Myocyte (in vitro differentiated cells): Measurements from ENCODE around the gene TSPAN8. TPM values are rescaled to one million over a fixed set of nuclear protein-coding genes. Genes with fewer than 3 reads are reported as not detected.
"Not testable (repeated sequence)": the region's sequence is repeated elsewhere in the genome, so short reads cannot be mapped to it uniquely, and the experiment has no call there.

Source experiments
- DNase-seq: peaks from one replicate; pipeline ENCODE4 v3.0.0-alpha.2; 2012; ENCODE audit warnings: low read depth
- total RNA-seq: library from RNA; depleted of rRNA; stranded (reverse); fragments of >200 nt; gene quantifications from 2 replicates; pipeline ENCODE4 v1.2.3, GENCODE V29; 2014

Gene TSPAN8
- total RNA-seq, 1 donor from 2014 or later: not detected

DNA sequence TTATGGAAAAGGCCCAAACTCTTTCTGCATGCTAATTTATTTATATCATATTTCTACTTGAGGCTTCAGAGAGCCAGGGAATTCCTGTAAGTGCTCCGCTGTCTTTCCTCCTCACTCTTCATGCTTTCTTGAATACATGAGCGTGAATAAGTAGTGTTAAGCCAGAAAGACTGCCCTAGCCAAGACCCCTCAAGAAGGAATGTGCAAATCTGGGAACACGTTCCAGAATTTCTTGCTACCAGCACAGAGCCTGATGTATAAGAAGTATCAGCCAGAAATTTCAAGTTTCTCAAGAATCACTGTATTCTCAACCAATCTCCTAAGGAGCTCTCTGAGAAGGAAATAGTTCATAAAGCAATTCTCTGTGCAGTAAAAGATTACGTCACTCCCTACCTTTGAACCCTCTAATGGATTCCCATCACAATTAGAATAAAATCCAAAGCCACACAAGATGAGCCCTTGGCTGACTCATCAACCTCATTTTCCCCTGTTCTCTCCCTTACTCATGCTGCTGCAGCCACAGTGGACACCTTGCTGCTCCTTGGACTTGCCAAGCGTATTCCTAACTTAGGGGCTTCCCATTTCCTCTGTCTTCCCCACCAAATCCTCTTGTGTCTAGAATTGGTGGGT is 6.9 kb upstream of the TSPAN8 start:
- DNase-seq: no peak

DNA sequence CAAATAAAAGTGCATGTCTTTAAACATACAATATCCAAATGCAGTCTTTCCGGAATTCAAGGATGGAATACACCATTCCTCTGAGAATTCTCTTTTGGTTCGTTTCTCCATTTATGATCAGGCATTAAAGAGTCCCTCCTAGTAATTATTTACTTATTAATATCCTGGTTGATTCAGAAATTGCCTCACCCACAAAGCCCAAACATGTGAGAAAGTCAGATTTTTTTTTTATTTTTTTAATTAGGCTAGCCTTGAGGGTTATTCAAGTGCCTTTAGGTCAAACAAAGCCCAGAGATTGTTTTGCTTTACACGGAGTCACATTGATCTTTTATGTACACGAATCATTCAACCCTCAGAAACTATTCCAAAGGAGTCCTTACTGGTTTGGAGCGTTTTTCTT is 6.4 kb upstream of the TSPAN8 start:
- DNase-seq: no peak

DNA sequence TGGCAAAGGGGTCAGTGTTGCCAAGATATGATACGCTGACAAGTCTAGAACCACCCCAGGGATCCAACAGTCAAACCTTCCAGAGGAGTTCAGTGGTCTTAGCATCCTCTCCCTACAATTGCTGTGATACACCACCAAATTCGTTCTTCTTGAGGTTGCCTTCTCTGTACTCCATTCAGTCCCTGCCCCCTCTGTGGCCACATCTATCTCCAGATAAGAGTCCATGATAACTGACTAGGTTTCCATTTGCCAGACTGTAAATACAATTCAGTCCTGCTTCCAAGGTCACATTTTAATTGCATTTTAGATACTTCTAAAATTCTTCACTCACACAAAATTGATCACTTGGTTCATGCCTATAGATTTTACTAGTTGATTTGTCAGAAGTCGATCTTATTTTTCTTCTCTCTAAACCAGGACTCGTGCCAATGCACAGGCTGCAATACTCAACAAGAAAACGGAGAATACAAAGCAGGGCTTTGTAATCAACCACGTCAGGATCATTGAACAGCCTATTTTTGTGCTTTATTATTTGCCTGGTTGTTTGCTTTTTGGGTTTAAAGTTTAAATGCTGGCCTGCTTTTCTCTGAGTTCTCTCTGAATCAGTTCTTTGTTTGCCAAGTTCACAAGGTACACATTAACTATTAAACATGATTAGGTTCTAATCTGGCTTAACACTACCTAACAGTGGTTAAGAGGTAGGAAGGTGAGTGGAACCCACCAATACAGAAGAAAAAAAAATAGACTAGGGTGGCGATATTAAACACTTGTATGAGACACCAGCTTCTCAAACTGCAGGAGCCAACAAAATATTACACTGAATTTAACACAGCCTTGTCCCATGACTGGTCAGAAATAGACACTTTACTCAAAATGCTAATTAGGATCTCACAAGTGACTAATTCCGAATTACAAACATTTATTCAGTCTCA is 5.3 kb upstream of the TSPAN8 start:
- DNase-seq: no peak

DNA sequence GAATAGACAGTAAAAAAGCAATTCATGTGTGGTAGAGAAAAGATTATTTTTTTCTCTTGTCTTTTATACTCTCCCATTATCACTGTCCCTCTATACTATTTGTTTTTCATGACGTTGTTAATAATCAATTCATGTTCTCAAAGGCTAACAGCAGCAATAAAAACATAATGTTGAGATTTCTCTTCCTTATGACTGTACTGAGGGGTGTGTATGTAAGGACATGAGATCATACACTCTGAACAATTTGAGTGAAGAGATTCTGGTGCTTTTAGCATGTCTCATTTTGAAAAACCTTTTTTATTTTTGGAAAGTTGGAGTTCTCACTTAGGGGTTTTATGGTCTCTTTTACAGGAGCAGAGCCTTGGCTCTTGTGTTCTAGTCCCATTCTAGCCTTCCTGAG is 3.8 kb upstream of the TSPAN8 start:
- DNase-seq: no peak

DNA sequence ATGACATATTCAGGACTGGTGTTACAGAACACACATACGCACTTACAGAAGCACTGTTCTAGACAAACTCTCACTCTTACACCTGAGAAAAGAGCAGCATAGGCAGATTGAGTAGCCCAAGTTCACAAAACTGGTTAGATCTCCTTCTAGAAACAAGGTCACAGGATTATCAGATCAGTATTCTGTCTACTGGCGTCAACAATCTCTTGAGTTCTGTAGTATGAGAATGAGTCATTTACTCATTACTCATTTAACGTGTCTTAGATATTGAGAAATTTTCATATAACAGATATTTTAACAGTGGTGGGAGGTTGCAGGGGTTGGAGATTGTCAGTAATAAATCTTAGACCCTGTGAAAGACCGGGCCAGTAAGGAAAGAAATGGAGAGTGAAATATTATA is 2.8 kb upstream of the TSPAN8 start:
- no peak for DNase-seq

DNA sequence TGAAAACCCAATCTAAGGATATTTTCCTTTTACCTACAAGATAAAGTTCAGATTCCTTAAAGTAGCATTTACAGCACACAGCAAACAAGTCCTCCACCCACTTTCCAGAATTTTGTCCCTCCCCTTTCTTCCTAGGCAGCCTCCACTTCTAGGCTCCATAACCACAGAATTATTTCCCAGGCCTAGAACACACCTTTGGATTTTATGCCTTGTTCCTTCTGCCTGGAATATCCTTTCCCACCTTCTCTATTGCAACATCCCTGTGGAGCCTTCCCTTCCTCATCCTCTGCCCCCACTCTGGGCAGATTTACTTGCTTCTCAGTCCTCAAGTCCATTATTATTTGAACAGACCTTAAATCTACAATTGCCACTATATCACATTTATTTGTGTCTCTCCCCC is 2.1 kb upstream of the TSPAN8 start:
- DNase-seq: no peak

DNA sequence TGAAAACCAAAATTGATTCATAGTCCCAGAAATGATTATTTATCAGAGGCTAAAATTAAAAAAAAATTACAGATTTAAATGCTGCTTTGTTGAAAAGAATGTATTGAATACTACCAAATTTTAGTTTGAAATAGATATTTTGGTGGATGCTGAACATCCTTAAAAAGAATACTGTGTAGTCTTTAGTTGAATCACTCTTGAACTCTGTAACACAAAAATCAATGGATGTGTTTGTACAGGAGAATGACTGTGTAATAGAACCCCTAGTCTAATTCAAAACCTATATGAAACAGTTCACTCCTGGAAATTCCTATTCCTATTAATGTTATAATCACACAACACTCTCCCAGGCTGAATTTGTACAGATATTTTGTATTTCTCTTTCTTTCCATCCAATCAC is 1.5 kb upstream of the TSPAN8 start:
- no peak for DNase-seq

DNA sequence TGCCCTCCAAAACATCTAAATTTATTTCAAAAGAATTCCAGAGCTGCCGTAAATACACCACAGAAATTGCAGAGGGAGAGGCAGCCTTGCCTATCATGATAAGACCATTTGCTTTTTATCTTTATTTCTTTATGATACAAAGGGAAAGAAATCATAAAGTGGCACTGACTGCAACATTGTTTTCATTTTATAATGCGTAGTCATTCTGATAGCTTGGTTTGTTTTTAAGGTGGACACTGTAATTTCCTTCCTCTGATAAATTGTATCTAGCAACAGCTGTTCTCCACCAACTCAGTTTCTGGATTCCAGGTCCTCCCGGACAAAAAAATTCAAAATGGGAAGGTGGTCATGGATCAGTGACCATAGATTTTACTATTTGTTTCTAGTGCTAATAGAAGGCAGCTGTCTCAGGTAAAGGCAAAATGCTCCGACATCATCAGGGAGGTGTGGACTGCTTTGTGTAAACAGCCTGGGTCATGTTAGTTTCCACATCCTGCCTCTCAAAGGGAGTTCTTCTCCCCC is 623 bp upstream of the TSPAN8 start:
- no peak for DNase-seq

DNA sequence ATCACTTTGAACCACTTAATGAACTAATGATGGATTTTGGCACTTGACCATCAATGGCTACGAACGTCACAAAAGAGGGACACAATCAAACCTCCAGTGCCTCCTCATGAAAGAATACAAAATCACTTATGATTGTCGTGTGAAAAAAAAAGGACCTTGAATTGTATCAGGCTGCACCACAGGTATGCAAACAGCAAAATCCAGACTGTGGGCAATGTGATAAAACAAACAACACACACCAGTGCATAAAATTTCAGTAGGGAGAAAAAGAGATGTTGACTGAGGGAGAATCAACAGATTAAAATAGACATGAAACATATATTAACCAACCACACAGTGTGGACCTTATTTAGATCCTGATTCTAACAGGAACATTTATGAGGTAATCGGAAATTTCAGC is 2.6 kb downstream of the TSPAN8 start:
- DNase-seq: no peak

DNA sequence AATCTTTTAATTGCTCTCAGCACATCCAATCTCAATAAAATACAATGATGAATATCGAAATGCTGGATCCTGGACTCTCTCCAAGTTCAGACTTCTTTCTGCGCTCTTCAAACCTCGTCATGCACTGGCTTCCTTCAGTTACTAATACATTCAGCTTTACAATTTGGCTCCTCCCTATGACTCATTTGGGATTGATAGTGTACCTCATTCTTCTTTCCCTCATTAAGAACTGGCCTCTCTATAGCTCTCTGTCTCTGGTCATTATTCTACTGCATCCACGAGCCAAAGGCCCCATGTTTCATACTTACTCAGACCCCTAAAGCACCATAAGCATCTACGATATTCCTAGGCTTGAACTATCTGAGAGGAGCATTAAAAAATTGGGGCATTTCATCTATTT is 4.9 kb downstream of the TSPAN8 start:
- DNase-seq: no peak

DNA sequence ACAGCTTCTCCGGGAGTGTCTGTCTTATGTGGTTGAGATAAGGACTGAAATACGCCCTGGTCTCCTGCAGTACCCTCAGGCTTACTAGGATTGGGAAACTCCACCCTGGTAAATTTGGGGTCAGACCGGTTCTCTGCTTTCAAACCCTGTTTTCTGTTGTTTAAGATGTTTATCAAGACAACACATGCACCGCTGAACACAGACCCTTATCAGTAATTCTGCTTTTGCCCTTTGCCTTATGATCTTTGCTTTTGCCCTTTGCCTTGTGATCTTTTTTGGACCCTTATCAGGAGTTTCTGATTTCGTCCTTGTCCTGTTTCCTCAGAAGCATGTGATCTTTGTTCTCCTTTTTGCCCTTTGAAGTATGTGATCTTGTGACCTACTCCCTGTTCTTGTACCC is 7.8 kb downstream of the TSPAN8 start:
- not testable (repeated sequence) for DNase-seq

DNA sequence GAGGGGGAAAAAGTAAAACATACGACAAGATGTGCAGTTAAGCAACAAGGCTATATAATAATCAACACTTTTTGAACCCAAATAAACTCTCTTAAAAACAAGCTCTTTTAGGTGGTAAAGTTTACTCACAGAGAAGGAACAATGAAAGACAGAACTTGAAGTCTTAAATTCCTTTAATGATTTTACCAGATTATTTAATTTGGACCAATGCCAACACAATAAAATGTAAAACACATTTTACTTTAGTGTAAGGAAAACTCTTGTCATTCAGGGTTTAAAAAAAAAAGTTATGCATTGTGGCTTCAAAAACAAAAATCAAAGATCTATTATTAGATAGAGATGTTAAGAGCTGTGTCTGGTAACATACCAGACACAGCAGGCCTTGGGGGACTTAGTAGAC is 13.1 kb downstream of the TSPAN8 start:
- DNase-seq: no peak

DNA sequence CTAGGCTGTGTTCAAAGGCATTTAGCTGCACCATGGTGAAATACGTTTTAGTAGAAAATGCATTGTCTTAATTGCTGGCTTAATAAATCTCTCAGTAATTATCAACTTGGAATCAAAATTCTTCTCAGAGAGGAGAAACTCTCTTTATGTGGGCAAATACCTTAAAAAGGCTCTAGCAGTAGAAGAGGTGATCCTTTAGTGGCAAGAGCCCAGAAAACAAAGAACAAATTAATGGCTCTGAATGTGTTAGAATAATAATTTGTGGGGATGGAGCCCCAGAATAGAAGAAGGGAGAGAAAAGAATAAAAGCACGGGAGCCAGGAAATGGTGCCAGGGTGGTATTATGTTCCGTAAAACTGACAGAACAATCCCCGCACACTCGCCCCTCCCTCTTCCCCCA is 14.8 kb downstream of the TSPAN8 start:
- DNase-seq: no peak

DNA sequence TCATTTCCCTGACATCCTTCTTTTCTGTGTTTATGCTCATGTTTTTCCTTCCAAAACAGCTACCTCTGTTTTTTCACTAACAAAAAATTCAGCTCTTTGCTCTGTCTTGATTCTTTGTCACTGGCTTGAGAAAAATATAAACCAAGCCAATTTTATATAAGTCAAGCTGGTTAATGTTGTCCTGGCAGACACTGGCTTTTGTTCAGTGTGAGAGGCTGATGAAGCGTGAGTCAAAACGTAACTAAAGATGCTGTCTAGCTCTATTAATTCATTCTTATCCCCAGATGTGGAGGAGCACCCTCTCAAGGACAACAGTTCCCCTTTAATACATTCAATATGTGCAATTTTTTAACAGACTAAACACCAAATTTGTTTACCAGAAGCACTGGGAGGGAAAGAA is 15.8 kb downstream of the TSPAN8 start:
- no peak for DNase-seq

DNA sequence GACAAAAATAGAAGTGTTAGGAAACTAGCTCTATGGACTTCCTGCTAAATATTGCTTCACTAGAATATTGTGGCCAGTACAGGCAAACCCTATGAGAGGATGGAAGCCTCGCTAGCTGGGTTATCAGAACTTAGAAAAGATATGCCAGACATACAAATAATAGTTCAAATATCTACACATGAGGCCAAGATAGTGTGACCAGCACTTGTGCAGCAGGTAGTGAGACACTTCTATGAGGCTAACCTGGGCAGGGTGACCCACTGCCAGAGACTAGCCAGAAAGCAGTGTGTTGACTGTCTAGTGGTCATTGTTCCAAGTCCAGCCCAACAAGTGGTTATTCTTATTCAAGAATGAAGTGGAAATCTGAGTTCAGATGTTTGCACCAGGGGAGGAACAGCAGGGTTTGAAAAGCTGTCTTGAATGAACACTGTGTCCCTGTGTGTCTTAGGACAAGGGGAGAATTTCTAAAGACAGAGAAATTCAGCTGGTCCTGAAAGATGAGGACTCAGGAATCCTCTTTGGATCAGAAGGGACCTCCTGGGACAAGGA is 16.3 kb downstream of the TSPAN8 start:
- DNase-seq: no peak

DNA sequence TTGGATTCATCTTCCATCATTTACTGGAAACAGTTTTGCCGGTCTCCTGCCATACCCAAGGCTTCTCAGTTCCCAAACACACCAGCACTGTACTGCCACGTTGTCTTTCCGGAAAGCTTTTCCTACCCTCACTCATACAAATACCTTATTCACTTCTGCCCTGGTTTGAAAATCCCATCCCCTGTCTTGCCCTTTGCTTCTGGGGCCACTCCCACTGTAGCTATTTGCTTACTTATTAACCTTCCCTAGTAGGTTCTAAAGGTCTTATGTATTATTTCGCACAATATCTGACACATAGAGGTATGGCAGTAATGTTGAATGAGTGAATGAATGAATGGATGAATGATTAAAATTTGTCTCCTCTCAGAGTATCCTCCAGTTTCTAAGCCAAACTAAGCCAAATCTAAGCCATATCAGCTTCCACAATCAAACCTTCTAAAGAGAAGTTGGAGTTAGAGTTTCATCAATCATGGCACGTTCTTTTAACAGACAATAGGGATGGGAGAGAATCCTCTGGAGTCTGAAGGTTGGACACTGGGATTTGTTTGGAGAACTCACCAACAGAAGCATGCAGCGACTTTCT is 18.6 kb downstream of the TSPAN8 start:
- no peak for DNase-seq

DNA sequence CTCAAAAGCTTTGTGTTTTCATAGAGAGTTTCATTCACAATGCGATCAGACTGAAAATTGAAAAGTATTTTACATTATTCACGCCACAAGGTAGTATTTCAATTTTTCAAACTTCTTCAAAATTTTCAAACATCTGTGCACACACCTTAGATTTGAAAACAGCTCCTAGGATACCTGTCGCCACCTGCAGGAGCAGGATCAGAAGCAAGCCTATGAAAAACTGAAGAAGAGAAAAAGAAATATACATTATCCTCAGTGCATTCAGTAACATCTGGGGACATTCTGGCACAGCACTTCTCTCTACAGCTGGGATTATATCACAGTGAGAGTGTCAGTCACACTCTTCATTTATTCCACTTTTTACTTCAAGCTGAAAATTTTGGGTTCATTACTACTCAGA is 19.8 kb downstream of the TSPAN8 start:
- DNase-seq: no peak

DNA sequence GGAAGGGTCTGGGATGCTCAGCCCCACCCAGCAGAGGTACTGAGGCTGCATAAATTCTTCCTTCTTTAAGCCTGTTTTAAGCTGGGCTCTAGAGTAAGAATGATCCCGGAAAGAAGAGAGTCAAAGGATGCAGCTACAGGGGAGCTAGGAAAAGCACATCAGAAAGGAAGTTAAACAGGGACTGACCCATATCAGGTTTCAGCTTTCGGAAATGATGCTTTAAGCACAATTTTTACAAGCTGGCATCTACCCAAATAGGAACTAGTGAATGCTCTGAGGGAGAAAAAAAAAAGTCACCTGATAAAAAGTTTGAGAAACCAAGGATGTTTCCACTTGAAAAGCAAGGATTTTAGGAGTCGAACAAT is 22.0 kb downstream of the TSPAN8 start:
- no peak for DNase-seq

DNA sequence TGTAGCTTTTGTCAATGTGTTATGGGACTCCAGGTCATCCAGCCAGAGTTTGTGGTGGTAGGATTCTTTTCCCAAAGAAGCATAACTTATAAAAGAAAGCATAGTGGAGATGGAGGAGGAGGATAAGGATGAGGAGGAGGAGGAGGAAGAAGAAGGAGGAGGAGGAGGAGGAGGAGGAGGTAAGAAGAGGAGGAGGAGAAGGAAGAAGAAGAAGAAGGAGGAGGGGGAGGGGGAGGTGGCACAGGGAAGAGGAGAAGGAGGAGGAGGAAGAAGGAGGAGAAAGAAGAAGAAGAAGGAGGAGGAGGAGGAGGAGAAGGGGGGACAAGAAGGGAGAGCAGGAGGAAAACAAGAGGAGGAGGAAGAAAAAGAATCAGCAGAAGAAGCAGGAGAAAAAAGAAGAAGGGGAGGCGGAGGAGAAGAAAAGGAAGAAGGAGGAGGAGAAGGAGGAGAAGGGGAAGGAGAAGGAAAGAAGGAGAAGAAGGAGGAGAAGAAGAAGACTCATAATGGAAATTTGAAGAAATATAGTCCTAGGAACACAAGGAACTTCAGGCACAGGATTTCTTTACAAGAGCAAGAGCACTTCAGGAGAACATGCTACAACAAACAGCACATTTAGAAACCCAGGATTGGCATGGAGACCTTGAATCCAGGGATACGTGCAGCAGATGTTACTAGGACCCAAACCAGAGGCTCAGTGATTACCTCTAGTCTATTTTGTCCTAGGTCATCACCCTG is 22.6 kb downstream of the TSPAN8 start:
- DNase-seq: no peak

DNA sequence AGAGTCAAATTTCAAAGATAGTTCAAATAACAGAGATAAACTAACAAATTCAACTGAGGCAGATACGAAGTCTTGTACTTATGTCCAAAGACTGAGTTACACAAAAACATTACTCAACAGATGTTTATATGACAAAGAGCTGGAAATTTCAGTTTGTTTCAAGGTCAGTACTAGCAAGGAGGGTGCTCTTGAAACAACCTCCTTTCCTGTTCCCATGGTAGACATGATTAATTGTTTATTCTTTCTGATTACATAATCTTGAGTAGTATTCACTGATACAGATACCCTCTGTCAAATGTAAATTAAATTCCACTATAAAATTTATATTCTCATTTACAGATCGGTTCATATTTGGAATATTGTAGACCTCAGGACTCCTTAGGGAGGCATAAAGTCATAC is 23.4 kb downstream of the TSPAN8 start:
- no peak for DNase-seq

DNA sequence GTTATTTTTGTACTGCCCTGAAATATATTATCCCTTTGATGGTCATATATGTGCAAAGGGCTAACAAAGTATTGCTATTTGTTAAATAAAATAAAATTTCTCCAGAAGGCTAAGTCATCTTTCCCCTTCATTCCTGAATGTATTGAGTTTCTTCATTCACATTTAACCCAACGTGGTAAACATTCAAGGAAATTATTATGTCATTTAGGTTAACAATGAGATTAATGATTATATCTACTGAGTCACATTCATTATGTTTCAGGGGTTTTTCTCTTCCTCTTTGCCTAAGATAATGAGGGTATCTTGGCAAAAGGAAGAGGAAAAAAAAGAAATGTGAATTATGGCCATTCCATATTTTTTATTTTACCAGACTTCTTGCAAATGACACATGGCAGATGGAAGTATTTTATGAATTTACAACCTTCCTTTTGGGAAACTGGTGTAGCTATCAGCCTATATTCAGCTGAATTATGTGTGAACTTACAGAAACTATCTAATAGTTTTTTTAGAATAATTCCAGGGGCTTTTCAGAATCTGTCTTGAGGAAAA is 27.2 kb downstream of the TSPAN8 start:
- DNase-seq: no peak
